Thyroid gland (tissue), 4 donors: ENCODE measurements around the gene PRKD1.

Experiments
- POLR2A ChIP-seq, 2 donors: fragments of 450-650 bp; IDR thresholded peaks; one replicate each; pipeline ENCODE4 v1.6.1; 2017; ENCODE audit warnings: antibody characterized with exemption in 2 of 2, mild to moderate bottlenecking in 2 of 2, moderate library complexity in 1 of 2
- TF ChIP-seq, protein P1 (sequence below), 6 experiments: fragments of 200-600 bp in 3 of 6; fragments of 450-650 bp in 3 of 6; sonication (generic) in 3 of 6; IDR thresholded peaks; one replicate each; pipeline ENCODE4 v1.5.1; 2016 to 2019; ENCODE audit warnings: antibody characterized with exemption in 6 of 6, mild to moderate bottlenecking in 2 of 6, inconsistent platforms in 1 of 6, moderate library complexity in 1 of 6

DNA sequence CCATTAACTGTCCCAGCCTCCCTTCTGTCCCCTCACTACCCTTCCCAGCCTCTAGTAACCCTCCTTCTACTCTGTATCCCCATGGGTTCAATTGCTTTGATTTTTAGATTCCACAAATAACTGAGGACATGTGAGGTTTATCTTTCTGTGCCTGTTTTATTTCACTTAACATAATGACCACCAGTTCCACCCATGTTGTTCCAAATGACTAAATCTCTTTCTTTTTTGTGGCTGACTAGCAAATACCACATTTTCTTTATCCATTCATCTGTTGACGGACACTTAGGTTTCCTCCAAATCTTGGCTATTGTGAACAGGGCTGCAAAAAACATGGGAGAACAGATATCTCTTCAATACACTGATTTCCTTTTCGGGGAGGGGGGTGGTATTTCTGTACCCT lies 65.7 kb downstream of the PRKD1 start:
- TF ChIP-seq, protein P1, sequence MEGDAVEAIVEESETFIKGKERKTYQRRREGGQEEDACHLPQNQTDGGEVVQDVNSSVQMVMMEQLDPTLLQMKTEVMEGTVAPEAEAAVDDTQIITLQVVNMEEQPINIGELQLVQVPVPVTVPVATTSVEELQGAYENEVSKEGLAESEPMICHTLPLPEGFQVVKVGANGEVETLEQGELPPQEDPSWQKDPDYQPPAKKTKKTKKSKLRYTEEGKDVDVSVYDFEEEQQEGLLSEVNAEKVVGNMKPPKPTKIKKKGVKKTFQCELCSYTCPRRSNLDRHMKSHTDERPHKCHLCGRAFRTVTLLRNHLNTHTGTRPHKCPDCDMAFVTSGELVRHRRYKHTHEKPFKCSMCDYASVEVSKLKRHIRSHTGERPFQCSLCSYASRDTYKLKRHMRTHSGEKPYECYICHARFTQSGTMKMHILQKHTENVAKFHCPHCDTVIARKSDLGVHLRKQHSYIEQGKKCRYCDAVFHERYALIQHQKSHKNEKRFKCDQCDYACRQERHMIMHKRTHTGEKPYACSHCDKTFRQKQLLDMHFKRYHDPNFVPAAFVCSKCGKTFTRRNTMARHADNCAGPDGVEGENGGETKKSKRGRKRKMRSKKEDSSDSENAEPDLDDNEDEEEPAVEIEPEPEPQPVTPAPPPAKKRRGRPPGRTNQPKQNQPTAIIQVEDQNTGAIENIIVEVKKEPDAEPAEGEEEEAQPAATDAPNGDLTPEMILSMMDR (IDR thresholded peaks at IDR 0.05): no peak
- TF ChIP-seq POLR2A (IDR thresholded peaks at IDR 0.05): no peak
